Caco-2 (cell line): ENCODE data around the gene RSPO4. TPM values are rescaled to one million over a fixed set of nuclear protein-coding genes. Genes with fewer than 3 reads are reported as not detected.

Source experiments
- BruUV-seq: library from RNA; stranded (reverse); fragments of 400-500 nt; replicated peaks from 2 replicates; lab custom pipeline; 2021; lab: Mats Ljungman, UMichigan
- CTCF ChIA-PET: fragments of 300-600 bp; sonication (Branson Sonifier 250); formaldehyde crosslinking; loops from one replicate; lab custom pipeline; 2022; ENCODE audit warnings: antibody characterized with exemption; lab: Charles Lee
- POLR2A ChIA-PET: fragments of 300-600 bp; sonication (Branson Sonifier 250); formaldehyde crosslinking; loops from one replicate; lab custom pipeline; 2022; ENCODE audit warnings: antibody characterized with exemption; lab: Charles Lee
- DNase-seq, 2 experiments: peaks; one replicate each; pipeline versions ENCODE4 v3.0.0 to v3.0.0-alpha.2; 2020 to 2022
- H3K27me3 ChIP-seq: replicated peaks from 2 replicates; pipeline ENCODE4 v1.6.0; 2011; ENCODE audit warnings: low read length; ENCODE audit not compliant: control insufficient read depth, insufficient read depth
- H3K36me3 ChIP-seq: 2 replicates; pipeline ENCODE4 v1.5.1; 2011; ENCODE audit warnings: low read length; ENCODE audit not compliant: control insufficient read depth, insufficient read depth
- H3K4me1 ChIP-seq: fragments of 250-450 bp; sonication (Bioruptor Pico); 2 replicates; pipeline ENCODE4 v1.5.1; 2020; ENCODE audit warnings: mild to moderate bottlenecking
- H3K4me3 ChIP-seq: 2 replicates; pipeline ENCODE4 v1.5.1; 2011; ENCODE audit warnings: low read depth, mild to moderate bottlenecking, control low read depth, low read length
- H3K9me3 ChIP-seq: fragments of 250-450 bp; sonication (Bioruptor Pico); 2 replicates; pipeline ENCODE4 v1.5.1; 2020; ENCODE audit warnings: mild to moderate bottlenecking, moderate library complexity
- H3K27ac Mint-ChIP-seq: one replicate; pipeline ENCODE4 v1.8.0; 2022; ENCODE audit warnings: mixed read lengths; ENCODE audit not compliant: unreplicated experiment
- H3K27me3 Mint-ChIP-seq: one replicate; pipeline ENCODE4 v1.8.0; 2022; ENCODE audit warnings: mixed read lengths; ENCODE audit not compliant: insufficient read depth, unreplicated experiment
- H3K36me3 Mint-ChIP-seq: one replicate; pipeline ENCODE4 v1.8.0; 2022; ENCODE audit warnings: mild to moderate bottlenecking, mixed read lengths; ENCODE audit not compliant: insufficient read depth, unreplicated experiment
- H3K4me1 Mint-ChIP-seq: one replicate; pipeline ENCODE4 v1.8.0; 2022; ENCODE audit warnings: low read depth, mixed read lengths; ENCODE audit not compliant: unreplicated experiment
- H3K4me3 Mint-ChIP-seq: one replicate; pipeline ENCODE4 v1.8.0; 2022; ENCODE audit warnings: mild to moderate bottlenecking, moderate library complexity, mixed read lengths; ENCODE audit not compliant: unreplicated experiment
- H3K9me3 Mint-ChIP-seq: one replicate; pipeline ENCODE4 v1.8.0; 2022; ENCODE audit warnings: mixed read lengths; ENCODE audit not compliant: unreplicated experiment
- intact Hi-C: fragments of 100-400 bp; cut with micrococcal nuclease; formaldehyde crosslinking; loops from one replicate; pipeline ENCODE4 v1.10.0; 2022; ENCODE audit not compliant: unreplicated experiment
- total RNA-seq: library from RNA; stranded (reverse); gene quantifications from 2 replicates; pipeline ENCODE4 v1.2.3, GENCODE V29; 2022
- TF ChIP-seq, protein P1 (sequence below), 2 experiments: fragments of 200-600 bp in 1 of 2; IDR thresholded peaks; 1 replicate in 1 of 2; 2 replicates in 1 of 2; pipeline versions ENCODE4 v1.5.1 to v1.8.0; 2011 to 2022; ENCODE audit warnings: antibody characterized with exemption in 1 of 2, control low read depth in 1 of 2, inconsistent platforms in 1 of 2, low read depth in 1 of 2, low read length in 1 of 2, mild to moderate bottlenecking in 1 of 2, moderate library complexity in 1 of 2; ENCODE audit not compliant: insufficient read depth in 1 of 2, severe bottlenecking in 1 of 2, unreplicated experiment in 1 of 2

RSPO4 gene
- total RNA-seq, 1 experiment from 2014 or later = 0.41 TPM

DNA sequence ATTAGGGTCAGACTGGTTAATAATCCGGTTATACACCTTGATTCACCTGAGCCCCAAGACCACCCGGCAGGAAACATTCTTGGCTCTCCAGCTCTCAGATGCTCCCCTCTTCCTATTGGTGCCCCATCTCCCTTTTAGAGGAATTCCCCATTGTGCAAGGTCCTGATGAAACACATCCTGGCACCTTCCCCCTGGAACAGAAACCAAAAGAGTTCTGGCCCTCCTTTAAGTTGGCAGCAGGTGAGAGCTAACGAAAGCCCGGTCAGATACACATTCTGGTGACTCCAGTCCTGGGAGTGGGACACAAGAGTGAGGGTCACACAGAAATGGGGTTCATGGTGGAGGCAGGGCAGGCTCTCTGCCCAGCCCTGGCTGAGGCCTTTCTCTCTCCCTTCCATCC, 32.2 kb downstream of the RSPO4 start:
- TF ChIP-seq, protein P1, sequence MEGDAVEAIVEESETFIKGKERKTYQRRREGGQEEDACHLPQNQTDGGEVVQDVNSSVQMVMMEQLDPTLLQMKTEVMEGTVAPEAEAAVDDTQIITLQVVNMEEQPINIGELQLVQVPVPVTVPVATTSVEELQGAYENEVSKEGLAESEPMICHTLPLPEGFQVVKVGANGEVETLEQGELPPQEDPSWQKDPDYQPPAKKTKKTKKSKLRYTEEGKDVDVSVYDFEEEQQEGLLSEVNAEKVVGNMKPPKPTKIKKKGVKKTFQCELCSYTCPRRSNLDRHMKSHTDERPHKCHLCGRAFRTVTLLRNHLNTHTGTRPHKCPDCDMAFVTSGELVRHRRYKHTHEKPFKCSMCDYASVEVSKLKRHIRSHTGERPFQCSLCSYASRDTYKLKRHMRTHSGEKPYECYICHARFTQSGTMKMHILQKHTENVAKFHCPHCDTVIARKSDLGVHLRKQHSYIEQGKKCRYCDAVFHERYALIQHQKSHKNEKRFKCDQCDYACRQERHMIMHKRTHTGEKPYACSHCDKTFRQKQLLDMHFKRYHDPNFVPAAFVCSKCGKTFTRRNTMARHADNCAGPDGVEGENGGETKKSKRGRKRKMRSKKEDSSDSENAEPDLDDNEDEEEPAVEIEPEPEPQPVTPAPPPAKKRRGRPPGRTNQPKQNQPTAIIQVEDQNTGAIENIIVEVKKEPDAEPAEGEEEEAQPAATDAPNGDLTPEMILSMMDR (IDR thresholded peaks at IDR 0.05; ENCODE audit: insufficient read depth in 1 of 2, low read depth in 1 of 2, low read length in 1 of 2, severe bottlenecking in 1 of 2, unreplicated experiment in 1 of 2) = no peak
- H3K36me3 Mint-ChIP-seq = no peaks in the 10 kb centered on the region
- DNase-seq = no peak
- no TSS peak for BruUV-seq
- POLR2A ChIA-PET = no interaction called here
- H3K4me3 Mint-ChIP-seq = no peak overlapping the region
- peaks cover 20% of the 10 kb centered on the region for H3K27me3 Mint-ChIP-seq
- Histone ChIP-seq H3K4me1 (no peaks in the 10 kb centered on the region), H3K27me3 (no peaks in the 10 kb centered on the region), H3K9me3 (no peaks in the 10 kb centered on the region), H3K4me3 (no peak overlapping the region), H3K36me3 (no peaks in the 10 kb centered on the region)
- intact Hi-C loops = loop anchor here (5.0 kb wide), 1 partner anchor 153 kb away; no protein-coding TSS in a partner anchor
- H3K9me3 Mint-ChIP-seq = no peaks in the 10 kb centered on the region
- CTCF ChIA-PET = interaction anchor here (0.9 kb wide), 1 partner anchor 18 kb away, joined by 3 read pairs; no protein-coding TSS in a partner anchor
- H3K27ac Mint-ChIP-seq = no peak overlapping the region
- no peaks in the 10 kb centered on the region for H3K4me1 Mint-ChIP-seq

DNA sequence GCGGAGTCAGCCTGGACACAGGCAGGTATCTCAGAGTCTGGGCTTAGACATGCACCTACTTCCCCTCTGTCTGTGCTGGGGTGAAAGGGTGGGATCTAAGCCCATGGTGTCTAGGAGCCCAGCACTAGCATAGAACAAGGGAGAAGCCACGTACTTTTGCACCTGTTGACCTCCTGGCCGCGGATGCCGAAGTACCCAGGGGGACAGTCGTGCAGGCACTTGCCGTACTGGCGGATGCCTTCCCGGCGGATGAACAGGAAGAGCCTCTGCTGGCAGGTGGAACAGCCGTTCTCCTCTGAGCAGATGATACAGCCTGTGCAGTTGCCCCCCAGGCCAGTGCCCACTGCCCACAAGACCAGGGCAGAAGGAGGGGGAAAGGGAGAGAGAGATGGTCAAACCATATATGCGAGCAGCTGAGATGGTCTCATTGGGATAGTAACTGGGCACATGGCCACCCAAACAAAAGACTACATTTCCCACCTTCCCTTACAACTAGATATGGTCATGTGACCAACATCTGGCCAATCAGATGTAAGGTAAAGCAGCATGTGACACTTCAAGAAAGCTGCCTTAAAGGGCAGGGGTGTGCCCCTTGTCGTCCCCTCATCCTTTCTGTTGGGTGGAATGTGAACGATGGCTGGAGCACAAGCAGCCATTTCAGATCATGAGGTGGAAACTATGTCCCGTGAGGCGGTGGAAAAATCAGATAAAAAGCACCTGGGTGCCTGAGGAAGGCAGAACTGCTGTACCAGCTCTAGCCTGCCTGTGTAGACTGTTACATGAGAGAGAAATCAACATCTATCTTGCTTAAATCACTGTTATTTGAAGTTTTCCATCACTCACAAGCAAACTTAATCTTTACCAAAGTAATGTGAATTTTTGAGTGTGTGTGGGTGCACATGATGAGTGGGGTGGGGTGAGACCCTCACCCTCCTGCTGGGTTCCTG, 34.0 kb downstream of the RSPO4 start:
- H3K36me3 ChIP-seq = no peaks in the 10 kb centered on the region
- no peaks in the 10 kb centered on the region for H3K36me3 Mint-ChIP-seq
- CTCF ChIA-PET = interaction anchor here (0.6 kb wide), 1 partner anchor 14 kb away, joined by 6 read pairs; no protein-coding TSS in a partner anchor
- intact Hi-C loops = no loop called here
- POLR2A ChIA-PET = no interaction called here
- no peaks in the 10 kb centered on the region for H3K4me1 Mint-ChIP-seq
- peak; percentile 52 to 65 for DNase-seq
- H3K4me3 ChIP-seq = no peak overlapping the region
- no peak overlapping the region for H3K4me3 Mint-ChIP-seq
- TF ChIP-seq, protein P1 (IDR thresholded peaks at IDR 0.05; ENCODE audit: insufficient read depth in 1 of 2, low read depth in 1 of 2, low read length in 1 of 2, severe bottlenecking in 1 of 2, unreplicated experiment in 1 of 2) = no peak
- no TSS peak for BruUV-seq
- H3K27me3 Mint-ChIP-seq = peaks cover 24% of the 10 kb centered on the region
- no peaks in the 10 kb centered on the region for H3K9me3 ChIP-seq
- no peaks in the 10 kb centered on the region for H3K9me3 Mint-ChIP-seq
- H3K27ac Mint-ChIP-seq = no peak overlapping the region
- no peaks in the 10 kb centered on the region for H3K27me3 ChIP-seq
- no peaks in the 10 kb centered on the region for H3K4me1 ChIP-seq

DNA sequence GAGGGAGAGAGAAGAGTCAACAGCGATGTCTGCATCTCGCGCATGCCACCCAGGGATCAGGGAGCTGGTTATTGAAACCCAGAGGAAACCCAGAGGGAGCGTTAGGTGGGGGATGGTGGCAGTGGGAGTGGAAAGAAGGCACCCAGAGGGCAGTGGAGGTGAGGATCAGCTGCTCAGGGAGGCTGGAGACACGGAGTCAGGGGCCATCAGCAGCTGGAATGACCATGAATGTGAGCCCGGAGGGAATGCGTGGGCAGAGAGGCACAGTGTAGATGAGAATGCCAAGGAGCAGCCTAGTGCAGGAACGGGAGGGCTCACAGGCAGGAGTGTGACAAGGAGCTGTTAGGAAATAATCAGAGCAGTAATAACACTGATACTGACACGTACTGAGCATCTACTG, 36.2 kb downstream of the RSPO4 start:
- H3K36me3 ChIP-seq = no peaks in the 10 kb centered on the region
- POLR2A ChIA-PET = no interaction called here
- Mint-ChIP-seq H3K4me3 (no peak overlapping the region), H3K36me3 (no peaks in the 10 kb centered on the region), H3K4me1 (no peaks in the 10 kb centered on the region), H3K27me3 (peaks cover 27% of the 10 kb centered on the region), H3K9me3 (no peaks in the 10 kb centered on the region), H3K27ac (no peak overlapping the region)
- H3K27me3 ChIP-seq = no peaks in the 10 kb centered on the region
- H3K4me1 ChIP-seq = no peaks in the 10 kb centered on the region
- TF ChIP-seq, protein P1 (IDR thresholded peaks at IDR 0.05; ENCODE audit: insufficient read depth in 1 of 2, low read depth in 1 of 2, low read length in 1 of 2, severe bottlenecking in 1 of 2, unreplicated experiment in 1 of 2) = no peak
- no peak for DNase-seq
- CTCF ChIA-PET = no interaction called here
- intact Hi-C loops = no loop called here
- H3K9me3 ChIP-seq = no peaks in the 10 kb centered on the region
- H3K4me3 ChIP-seq = no peak overlapping the region
- BruUV-seq = no TSS peak
